Activated effector memory CD4-positive, alpha-beta T cell treated with Interleukin-2 at 50 U/mL for 16 hours (primary cell): Measurements from ENCODE around the gene OAF.
"Not testable (repeated sequence)": the region's sequence is repeated elsewhere in the genome, so short reads cannot be mapped to it uniquely, and the experiment has no call there.

Experiments used
- DNase-seq: peaks from one replicate; pipeline ENCODE4 v3.0.0-alpha.2; 2020

The OAF gene

DNA sequence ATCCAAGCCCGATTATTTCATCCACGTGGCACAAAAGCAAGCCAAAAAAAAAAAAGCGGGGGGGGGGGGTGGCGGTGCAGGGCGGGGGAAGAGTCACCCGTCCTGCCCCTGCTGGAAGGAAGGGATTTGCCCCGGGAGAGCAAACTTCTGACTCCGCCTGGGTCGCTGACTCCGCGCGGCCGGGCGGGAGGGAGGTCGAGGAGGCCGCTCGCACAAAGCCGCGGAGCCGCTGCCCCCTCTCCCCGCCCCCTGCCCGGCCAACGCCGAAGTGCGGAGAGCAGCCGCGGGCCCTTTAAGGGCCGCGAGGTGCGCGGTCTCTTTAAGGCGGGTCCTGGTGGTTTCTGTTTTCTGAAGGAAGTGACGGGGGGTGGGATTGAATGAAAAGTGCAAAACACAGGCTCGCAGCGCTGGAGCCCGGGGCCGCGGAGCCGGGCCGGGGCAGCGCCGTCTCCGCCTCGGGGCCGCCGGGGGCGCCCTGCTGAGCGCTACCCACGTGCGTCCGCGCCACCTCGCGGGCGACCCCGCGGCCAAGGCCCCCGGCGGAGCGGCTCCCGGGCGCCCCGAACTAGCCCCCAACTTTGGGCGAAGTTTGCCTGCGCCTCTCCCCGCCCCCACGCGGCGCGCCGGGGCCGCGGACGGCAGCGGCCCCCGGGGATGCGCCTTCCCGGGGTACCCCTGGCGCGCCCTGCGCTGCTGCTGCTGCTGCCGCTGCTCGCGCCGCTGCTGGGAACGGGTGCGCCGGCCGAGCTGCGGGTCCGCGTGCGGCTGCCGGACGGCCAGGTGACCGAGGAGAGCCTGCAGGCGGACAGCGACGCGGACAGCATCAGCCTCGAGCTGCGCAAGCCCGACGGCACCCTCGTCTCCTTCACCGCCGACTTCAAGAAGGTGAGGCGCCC, at the start of gene OAF:
Gene OAF, plus strand, starts transcription at position 407 of the 896 bp plus-strand sequence. Its CDS starts 248 bp downstream, at position 655.
- DNase-seq: peak; percentile 30

DNA sequence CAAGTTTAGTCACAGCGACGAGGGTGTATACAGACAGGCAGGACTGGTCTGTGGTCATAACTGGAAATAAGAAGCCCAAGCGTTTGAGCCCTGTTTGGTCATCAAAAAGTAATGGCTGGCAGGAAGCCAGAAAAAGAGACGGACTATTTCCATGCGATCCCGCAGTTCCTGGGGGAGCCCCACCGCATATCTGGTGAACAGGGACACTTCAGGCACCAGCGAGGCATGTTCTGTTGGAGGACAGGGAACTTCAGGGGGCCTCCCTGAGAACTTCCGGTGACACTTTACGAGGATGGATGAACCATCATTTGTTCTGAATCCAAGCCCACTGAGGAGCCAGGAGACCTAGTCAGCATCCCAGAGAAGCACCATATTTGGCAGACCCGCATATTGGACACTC, 43.2 kb upstream of the OAF start:
- DNase-seq: no peak

DNA sequence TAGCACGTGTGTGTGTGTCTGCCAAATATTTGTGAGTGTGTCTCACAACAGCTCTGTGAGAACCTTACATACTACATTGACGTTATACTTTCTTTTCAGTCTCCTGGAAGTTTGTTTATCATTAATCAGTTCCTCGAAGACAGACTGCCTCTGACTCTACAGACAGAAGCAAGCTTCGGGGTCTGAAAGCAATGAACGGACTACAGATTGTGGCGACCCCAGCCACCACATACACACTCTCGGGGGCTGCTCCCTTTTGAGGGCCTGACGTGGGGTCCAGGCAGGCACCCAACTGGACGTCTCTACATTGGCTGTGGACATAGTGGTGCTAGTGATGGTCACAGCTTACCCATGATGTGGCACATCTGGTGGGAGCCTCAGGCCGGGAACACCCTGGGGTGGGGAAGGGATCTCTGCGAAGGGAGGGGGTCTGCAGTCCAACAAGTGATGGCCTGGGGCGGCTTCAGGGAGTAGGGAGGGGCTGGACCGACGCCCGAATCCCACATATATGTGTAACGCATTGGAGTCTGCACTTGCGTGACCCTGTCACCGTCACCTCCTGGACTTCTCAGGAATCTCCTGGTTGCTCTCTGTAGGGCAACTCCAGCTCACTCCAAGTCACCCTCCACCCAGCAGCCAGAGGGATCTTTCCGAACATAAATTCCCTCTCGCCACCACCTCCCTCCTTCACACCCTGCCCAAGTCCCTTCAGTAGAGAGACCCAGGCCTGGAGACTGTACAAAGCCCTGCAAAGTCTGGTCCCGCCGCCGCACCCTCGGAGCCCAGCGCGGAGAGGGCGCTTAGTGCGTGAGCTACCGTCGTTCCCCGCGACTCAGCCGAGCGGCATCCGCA, 42.5 kb upstream of the OAF start:
- DNase-seq: no peak

DNA sequence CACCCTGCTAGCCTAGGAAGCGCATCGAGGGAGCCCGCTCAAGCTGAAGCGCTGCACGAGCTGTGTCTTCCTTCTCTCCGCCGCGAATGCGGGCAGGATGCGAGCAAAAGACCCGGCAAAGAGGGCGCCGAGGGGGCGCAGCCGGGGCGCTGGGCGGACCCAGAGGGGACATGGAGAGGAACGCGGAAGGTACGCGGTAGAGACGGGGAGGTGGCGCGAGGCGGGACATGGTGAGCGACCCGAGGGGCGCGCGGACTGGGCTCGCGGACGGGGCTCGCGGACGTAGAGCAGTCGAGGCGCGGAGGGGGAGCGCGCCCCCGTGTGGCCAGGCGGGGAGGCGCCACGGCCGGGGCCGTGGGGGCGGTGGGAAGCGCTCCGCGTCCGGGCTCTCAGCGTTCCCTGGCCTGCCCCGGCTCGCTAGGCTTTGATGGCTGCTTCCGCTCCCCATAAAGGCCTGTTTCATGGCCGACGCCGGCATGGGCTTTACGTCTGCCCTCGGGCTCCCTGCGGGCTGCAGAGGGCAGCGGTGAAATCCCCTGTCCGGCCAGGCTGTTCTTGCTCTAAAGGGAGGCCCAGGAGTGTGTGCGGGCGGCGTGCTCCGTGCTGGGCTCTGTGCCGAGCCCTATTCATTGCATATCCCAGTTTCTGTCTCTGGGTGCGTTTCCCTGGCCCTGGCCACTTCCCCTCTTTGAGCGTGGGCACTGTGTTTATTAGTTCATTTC, 41.7 kb upstream of the OAF start:
- peak; percentile 23 for DNase-seq

DNA sequence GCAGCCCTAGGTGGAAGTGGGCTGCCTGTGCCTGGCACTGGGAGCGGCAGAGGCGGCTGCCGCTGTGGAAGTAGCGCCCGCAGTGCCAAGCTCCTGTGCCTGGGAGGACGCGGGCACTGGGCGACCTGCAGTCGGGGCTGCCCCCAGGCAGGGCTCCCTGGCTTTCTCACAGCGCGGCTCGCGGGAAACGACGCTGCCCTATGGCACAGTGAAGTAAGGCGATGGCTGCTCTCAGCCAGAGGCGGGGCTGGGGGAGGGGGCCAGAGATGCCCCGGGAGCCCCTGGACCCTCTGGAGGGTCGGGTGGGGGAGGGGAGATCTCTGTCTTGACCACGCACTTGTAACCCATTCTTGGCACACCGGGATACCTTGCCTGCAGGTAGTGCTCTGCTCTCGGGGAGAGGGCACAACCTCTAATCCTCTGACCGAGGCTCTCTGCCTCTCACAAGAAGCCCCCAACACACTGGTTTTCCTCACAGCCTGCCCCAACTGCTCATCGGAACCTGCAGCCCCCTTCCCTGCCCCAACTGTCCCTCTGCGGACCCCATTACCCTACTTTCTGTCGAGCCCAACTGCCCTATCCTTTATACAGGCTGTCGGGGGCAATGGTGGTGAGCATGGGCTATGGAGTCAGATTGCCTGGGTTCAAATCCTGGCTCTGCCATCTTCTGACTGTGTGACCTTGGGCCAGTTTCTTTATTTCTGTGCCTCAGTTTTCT, 40.7 kb upstream of the OAF start:
- DNase-seq: no peak

DNA sequence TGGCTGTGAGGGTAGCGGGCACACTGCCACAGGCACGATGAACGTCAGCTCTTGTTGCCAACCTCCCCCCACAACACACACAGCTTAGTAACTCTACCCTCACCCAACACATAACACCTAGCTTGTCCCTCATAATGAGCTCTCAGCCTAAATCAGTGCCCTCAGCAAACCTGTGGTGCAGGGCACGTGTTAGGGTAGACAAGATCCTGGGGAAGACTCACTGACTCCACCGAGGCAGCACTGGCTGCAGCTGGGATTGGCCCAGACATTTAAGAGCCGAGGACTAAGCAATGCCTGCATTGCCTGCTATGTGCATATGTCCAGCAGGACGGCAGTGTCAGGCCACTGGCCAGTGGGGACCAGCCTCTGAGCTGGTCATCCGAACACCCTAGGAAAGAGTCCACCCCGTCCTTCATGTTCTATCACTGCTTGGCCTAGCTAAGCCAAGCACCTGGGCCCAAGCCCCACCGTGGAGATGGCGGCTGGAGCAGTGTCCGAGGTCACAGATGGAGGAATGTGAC, 40.0 kb upstream of the OAF start:
- no peak for DNase-seq

DNA sequence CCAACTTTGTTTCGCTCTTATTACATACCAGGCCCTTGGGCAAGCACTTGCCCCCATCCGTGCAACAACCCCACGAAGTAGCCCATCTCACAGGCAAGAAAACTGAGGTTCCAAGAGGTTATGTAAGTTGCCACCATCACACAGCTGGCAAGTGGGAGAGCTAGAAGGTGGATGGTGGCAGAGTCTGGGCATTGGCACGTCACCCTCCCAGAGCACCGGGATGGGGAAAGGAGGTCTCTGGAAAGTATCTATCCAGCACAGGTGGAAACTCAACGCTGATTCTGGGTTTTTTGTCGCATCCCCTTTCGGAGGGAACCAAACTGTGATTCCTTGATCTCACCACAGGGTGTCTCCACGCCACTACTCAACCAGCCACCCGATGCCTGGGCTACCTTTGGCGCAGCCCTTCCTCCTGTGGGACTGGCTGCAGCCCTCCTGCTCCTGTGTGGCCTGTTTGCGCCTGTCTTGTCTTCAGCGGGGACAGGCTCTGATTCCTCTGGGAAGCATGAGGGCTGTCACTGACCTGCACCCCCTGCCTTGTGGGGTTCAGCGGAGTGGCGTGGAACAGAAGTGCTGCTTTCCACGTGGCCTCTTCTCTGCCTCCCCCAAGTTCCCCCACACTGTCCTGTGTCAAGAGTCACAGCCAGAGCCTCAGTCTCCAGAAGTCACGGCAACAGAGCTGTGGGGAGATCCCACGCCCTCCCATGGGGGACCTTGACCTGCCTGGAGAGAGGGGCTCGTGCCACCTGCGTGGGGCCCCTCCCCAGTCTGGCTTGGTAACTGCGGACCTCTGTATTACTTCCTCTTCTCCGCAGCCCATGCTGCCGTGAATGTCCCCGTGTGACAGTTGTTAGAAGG, 38.5 kb upstream of the OAF start:
- no peak for DNase-seq

DNA sequence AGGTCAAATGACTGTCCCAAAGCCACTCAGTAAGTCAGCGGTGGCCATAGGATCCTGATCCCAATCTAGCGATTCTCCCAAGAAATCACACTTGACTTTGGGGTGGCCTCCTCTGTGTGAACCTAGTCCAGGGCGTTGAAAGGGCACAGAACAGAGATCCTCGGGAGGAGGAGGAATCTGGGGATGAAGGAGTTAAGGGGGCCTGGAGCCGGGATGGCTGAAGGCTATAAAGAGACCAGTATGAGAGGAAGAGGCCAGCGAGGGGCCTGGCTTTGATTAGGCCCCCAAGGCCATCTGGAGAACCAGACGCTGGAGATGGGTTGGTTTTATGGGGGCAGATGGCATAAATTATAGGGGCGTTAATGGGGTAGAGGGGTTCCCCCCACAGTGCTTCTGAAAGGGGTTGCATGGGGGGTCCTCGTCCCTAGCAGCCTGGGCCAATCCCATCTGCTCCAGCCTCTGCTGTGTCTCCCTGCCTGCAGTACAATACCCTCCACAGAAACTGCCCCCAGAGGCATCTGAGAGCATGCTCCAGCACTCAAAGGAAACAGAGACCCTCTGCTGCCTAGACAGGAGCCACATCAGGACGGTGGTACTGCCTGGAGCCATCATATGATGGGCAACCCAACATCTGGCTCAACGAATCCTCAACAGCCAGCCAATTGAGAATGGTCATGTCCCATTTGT, 37.7 kb upstream of the OAF start:
- DNase-seq: no peak

DNA sequence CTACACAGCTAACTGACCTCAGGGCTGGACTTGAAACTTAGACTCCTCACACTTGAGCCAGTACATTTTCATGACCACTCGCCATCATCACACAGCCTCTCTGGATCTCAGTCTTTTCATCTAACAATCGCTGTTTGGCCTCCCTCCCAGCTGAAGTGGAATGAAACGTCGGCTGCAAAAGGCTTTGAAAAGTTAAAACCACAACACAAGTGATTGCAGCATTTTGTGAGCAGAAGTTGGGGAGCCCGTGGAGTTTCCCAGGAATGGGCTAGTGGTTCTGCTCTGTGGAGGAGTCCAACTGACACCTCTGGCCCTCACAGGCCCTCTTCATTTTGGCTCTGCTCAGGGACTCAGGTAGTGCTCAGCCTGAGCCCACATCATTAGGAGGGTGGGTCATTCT, 37.0 kb upstream of the OAF start:
- no peak for DNase-seq

DNA sequence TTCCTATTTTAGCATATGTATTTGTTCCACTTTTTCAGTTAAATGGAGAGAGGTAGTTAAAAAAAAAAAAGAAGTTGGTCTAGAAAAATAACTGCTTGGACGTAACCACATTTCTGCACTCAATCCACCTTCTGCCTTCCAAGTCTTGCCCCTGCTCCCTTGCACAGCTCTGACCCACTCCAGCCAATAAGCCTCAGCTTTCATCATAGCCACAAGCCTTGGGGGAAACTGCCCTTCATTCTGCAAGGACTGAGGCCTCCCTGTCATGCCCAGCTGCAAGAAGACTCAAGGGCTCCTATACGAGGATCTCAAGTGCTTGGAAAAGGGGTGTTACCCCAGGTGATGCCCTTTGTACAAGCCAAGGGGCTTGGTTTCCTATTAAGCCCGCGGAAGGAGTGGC, 36.0 kb upstream of the OAF start:
- no peak for DNase-seq

DNA sequence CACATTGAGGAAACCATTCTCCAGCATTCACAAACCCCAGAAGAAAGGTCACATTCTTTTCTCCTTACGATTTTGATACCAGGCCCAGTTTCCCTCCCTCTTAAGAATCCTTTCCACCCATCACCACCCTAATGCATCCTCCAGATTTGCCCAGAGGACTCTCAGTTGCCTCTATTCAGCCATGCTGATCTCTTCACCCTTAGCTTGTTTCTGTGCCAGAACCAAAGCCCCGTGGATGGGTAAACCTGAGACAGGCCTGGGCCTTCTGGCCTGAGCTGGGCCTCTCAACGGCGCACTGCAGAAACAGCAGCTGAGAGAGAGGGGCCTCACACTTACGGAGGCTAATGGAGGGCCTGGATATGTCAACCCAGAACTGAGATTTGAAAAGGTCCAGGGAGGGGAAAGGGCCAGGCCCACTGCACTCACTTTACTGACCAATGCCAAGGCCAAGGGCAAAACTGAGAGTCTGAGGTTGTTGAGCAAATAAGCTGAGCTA, 32.2 kb upstream of the OAF start:
- no peak for DNase-seq

DNA sequence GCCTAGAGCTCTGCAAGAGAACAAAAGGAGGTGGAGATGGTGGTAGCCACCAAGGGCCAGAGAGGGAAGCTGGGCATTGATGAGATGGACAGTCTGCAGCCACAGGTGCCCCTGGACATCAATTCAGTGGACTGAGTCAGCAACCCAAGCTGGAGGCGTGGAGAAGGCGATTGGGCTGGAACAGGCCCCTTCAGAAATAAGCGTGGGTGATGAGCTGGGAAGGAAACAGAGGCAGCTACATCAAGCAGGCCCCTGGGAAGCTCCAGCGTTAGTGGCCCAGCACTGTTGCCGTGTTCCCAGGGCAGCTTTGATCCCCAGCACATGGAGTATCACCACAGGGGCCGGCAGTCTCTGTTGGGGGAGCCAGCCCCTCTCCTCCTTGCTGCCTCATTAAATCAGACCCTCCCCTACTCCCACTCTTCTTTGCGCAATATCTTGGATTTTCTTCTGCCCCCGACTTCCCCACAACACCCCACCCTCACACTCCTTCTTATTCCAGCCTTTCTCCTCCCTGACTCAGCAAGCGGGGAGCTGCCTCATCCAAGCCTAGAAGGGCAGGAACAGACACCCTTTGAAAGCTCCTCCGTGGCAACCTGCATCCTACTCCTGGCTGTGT, 31.7 kb upstream of the OAF start:
- no peak for DNase-seq

DNA sequence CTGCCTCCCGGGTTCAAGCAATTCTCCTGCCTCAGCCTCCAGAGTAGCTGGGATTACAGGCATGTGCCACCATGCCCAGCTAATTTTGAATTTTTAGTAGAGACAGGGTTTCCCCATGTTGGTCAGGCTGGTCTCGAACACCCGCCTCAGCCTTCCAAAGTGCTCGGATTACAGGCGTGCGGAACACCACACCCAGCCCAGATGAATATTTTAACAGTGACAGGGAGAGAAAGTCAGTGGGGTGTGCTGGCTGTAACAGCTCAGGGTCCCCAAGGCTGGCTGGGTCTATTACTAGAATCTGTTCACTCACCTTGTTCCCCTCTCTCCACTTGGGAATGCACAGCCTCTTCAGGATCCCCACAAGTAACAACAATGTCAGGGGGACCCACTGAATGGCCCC, 30.8 kb upstream of the OAF start:
- DNase-seq: not testable (repeated sequence)

DNA sequence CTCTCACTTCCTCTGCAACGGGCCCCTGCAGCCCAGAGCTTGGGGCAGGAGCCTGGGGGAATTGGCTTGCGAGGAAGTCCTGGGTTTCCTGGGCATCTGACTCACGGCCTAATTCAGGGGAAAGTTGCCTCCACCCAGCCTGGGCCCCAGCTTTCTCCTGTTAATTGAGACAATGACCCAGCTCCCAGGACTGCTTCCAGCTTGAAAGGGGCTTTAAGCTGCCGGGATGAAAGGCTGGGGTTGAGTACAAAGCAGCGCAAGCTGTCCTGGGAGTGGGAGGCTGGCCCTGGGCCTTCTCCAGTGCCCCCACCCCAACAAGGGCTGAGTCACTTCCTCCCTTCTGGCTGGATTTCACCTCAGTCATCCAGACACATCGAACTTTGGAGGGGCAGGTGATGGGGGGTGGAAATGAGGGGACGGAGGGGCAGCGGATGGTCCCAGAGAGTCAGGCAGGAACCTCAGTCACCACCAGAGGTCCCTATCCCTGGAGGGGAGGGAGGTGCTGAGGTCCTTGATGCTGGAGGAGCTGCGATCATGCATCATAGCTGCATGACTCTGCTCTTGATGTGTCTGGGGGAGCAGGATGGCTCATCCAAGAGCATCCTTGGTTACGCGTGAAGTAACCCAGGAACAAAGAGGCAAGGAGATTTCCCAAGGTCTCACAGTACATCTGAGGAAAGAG, 30.1 kb upstream of the OAF start:
- DNase-seq: no peak

DNA sequence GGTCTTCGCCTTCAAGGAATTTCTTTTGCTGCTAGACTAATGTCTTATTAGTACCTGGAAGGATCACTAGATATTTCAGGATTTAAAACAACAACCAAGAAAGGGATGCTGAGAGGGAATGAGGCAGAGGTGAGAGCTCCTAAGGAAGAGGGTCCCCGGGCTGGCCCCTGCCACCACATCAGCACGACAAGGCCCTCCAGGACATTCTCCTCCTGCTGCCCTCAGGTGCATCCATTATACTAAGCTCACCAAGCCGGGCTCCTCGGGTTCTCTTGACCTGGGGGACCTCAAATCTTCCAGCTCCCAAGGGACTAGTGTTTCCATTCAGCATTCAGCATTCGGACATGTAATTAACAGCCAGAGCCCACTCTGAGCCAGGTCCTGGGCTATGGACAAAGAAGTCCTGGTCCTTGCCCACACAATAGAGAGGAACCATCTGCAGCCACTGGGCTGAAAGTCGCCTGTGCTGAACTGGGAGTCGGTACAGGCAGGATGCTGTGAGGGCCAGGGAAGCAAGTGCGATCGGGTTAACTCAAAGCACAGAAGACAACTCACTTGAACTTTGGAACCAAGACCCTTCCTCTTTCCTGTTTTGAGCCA, 29.4 kb upstream of the OAF start:
- DNase-seq: no peak

DNA sequence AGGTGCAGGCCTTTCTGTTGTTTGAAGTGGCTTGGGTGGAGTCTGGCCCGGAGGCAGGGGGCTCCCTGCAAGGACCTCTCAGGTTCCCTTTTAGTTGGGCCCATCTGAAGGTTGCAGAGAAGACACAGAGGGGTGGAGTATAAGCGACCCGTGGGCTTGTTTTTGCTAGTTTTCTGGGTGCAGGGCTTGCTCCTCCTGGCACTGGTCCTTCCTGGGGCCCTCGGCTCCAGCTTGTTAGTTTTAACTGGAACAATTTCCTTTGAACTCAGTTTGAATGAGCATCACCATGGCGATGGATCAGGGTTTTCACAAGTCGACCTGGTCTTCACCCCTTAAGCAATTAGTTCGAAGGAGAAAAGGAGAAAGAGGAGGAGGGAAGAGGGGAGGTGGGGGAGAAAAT, 28.5 kb upstream of the OAF start:
- no peak for DNase-seq

DNA sequence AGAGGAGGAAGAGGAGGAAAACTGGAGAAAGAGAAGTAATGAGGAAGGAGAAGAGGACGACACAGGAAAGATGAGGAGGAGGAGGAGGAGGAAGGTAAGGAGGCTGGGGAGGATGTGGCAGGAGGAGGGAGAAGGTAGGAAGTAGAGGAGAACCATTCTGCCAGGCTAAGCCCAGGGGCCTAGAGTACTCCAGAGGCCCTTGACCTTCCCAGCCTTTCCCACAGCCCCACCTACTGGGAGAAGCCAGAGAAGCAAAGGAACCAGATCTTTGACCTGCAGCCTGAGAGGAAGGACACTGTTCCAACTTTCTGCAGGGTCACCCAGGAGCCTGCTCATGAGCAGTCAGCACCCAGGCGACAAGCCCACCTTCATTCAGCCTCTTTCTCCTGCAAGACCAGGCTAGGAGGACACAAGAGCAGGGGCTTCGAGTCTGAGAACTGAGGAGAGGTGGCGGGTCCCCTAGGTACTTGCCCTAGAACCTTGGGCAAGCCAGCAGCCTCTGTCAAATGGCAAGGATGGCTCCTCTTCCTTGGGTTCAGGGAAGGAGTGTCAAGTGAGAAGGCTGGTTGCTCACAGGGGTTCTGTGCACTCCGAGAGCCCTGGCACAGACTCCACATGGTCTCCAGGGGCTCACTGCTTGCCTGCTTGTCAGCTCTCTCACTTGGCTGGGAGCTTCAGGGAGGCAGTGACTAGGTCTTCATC, 27.9 kb upstream of the OAF start:
- DNase-seq: no peak

DNA sequence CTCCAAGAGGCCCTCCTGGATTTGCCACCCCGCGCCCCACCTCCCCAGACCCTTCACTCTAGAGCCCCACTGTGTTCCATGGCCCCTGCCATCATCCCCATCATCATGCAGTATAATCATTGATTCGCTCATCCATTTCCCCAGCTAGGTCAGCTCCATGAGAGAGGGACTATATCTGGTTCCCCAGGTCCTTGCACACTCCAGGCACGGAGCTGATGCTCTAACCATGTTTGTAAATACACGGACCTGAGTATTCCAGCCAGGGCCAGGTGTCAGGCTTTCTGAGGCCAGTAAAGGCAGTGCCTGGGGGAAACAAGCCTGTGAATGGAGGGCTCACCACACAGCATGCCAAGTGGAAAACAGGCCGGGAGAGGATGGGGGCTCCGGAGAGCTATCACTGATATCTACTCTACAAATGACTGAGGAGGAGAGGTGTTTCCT, 27.1 kb upstream of the OAF start:
- DNase-seq: no peak
